Suprapubic skin (tissue), 3 donors: ENCODE data around the gene PRPF19.

Source experiments
- CTCF ChIP-seq, 2 donors: fragments of 200-600 bp in 1 of 2; fragments of 450-650 bp in 1 of 2; sonication (generic) in 1 of 2; IDR thresholded peaks; one replicate each; pipeline ENCODE4 v1.5.1; 2016 to 2019; ENCODE audit warnings: antibody characterized with exemption in 2 of 2, mild to moderate bottlenecking in 1 of 2, moderate library complexity in 1 of 2
- POLR2A ChIP-seq, 2 donors: fragments of 450-650 bp; IDR thresholded peaks; one replicate each; pipeline ENCODE4 v1.6.1; 2017; ENCODE audit warnings: antibody characterized with exemption in 2 of 2, mild to moderate bottlenecking in 2 of 2, moderate library complexity in 2 of 2

- no peak for TF ChIP-seq CTCF (IDR thresholded peaks at IDR 0.05)
- TF ChIP-seq POLR2A (IDR thresholded peaks at IDR 0.05), result no peak
Observed at GRCh38 chr11:60841797-60842667, 64.4 kb downstream of the PRPF19 start, which contains the start of gene CCDC86.
